ENCODE measurements around the gene PGM2.

DNA sequence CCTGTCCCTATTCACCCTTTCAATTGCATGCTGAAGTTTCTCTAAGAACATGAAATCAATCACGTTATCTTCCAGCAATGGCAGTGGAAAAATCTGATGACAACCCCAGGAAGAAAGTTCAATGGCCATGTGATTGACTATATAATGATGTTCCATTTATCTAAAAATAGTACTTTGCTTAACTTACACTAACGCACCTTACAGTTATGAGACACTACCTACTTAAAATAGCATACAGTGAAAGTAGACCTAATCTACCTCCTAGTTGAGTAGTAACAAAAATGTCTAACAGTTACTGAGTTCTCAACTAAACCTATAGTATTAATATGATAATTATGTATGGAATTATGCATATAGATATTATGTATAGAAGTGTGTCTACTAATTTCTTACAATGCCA, 28.6 kb upstream of the PGM2 start:
- TF ChIP-seq, protein P1, sequence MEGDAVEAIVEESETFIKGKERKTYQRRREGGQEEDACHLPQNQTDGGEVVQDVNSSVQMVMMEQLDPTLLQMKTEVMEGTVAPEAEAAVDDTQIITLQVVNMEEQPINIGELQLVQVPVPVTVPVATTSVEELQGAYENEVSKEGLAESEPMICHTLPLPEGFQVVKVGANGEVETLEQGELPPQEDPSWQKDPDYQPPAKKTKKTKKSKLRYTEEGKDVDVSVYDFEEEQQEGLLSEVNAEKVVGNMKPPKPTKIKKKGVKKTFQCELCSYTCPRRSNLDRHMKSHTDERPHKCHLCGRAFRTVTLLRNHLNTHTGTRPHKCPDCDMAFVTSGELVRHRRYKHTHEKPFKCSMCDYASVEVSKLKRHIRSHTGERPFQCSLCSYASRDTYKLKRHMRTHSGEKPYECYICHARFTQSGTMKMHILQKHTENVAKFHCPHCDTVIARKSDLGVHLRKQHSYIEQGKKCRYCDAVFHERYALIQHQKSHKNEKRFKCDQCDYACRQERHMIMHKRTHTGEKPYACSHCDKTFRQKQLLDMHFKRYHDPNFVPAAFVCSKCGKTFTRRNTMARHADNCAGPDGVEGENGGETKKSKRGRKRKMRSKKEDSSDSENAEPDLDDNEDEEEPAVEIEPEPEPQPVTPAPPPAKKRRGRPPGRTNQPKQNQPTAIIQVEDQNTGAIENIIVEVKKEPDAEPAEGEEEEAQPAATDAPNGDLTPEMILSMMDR (conservative IDR thresholded peaks at IDR 0.05; ENCODE audit: low read length) = no peak
- TF ChIP-seq EZH2phosphoT487 (IDR thresholded peaks at IDR 0.05; ENCODE audit: borderline replicate concordance, low read depth, low read length) = no peak

All from OCI-LY7 (cell line).